NCI-H1105 treated with DMSO at 0.1 percent for 48 hours (cell line): ENCODE data around the gene SREBF1.

Experiments used
- DNase-seq: peaks from one replicate; lab custom pipeline; 2025; lab: John Stamatoyannopoulos, UW

Gene SREBF1

DNA sequence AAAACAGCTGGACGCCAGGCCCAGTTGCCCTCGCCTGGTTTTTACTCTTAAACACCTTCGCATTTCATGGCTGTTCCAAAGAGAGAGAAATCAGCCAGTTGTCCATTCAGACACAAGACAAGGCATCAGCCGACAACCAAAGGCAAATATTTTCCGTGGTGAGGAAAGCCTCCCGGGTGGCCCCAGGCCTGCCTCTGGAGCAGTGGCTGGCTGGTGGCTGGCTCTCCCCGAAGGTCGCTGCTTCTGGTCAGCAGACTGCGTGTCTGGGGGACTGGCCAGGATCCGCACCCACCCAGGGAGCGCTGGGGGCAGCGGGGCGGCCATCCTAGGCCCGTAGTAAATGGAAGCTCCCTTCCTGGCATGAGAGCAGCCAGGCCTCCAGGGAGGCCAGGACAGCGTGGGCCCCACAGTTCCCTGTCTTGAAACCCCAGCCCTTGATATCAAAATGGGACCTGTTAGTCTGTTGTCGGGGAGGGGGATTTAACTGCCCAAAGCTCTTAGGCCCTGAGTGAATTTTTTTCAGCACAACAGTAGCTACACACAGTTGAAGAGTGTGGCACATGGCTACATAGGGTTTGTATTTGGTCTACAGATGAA is 57.7 kb downstream of the SREBF1 start:
- no peak for DNase-seq

DNA sequence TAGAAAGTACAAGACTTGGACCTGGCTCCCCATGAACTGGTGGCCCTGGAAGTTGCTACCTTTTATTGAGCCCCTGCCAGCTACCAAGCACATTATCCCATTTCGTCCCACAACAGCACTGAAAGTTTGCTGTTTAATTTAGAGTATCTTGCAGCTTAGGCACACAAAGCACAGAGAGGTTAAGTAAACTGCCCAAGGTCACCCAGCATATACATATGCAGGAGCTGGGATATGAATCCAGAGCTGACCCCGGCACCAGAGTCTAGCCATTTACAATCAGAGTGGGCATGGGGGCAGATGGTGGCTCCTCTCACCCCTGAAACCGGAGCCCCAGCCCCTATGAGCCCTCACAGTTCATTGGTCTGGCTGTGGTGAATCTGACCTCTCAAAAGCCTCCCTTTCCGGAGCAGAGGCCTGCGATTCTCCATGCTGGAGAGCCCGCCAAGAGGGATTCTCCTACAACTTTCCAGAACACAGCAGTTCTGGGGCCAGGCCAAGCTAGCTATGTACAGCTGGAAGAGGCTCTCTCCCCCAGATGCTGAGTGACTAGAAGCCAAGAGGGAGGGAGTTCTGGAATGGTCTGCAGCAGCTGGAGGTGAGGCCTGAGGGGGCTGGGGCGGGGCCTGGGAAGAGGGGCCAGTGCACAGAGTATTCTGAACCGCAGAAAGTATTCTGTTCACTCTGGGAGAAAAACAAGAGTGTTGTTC is 58.3 kb downstream of the SREBF1 start:
- DNase-seq: no peak

DNA sequence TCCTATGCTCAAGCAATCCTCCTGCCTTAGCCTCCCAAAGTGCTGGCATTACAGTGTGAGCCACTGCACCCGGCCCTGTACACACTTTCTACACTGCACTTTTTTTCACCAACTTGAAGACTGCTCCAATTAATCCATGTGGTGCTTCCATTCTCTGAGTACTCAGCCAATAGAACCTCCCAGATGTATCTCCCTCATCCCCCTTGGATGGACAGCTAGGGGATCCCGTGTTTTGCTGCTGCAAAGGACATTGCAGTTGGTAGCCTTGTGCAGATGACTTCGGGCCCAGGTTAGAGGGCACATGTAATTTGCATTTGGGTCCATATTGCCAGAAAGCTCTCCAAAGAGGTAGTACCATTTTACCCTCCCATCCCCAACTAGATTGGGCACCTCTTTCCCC is 59.9 kb downstream of the SREBF1 start:
- DNase-seq: no peak

GRCh38 chr17:17774009-17774881 is 62.5 kb downstream of the SREBF1 start:
- DNase-seq: no peak

GRCh38 chr17:17772231-17772630 is 64.6 kb downstream of the SREBF1 start:
- no peak for DNase-seq

GRCh38 chr17:17771498-17772201 is 65.1 kb downstream of the SREBF1 start:
- DNase-seq: no peak

GRCh38 chr17:17770632-17771044 is 66.1 kb downstream of the SREBF1 start:
- DNase-seq: no peak

DNA sequence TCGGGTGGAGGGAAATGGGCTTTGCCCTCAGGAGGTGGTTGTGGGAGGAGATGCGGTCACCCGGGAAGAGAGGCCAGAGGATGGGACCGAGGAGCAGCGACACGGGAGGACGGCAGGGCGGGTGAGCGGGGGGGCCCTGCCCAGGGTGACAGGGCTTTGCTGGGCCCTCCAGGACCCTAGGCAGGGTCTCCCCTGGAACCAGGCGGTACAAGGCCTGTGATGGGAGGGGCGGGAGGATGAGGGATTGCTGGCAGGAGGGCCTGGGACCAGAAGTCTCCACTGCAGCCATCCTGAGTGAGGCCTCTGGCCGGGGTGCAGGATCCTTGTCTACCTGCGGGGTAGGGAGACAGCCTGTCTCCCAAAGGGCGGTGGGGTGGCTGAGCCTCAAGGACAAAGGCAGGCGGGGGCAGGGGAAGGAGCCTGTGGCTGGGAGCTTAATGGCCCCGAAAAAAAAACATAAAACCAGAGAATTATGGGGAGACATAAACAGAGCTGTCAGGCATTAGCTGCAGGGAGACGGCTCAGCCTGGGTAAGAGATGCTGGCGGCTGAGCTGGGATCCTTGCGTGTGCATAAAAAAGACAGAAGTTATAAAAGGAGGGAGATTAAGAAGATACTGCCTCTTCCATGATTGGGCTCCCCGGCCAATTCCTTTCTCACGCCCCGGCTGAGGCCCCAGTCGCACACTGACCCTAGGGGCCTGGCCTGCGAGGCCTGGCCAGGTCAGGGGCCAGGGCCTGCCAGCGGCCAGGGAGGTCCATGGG is 66.7 kb downstream of the SREBF1 start:
- DNase-seq: no peak

DNA sequence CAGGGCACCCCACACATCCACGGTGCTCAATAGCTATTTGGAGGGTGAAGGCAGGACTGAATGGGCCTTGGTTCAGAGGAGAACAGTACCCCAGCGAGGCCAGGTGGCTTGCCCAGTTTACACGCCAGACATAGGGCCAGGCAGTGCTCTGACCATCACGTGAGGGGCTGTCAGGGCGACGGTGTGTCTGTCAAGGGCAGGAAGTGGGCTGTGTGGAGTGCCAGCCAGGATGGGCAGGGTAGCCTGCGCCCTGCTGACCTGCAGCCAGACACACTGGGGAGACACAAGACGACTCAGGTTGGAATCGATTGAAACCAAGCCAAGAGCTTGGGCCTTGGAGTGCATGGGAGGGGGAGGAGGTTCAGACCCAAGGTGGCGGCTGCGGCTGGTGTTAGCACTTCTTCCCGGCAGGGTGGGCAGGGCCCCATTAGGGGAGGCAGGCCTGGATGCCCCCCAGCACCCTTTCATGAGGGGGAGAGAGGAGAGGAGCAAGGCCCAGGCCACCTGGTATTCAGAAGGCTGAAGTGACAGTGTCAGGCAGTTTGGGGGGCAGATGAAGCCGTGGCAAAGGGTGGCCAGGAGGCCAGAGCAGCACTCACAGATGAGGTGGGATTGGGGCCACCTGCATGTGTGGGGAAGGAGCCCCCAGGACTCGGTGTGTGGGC is 68.2 kb downstream of the SREBF1 start:
- no peak for DNase-seq

GRCh38 chr17:17767887-17768418 is 68.8 kb downstream of the SREBF1 start:
- no peak for DNase-seq

- DNase-seq: no peak
Observed at GRCh38 chr17:17767154-17767869, 69.5 kb downstream of the SREBF1 start.

DNA sequence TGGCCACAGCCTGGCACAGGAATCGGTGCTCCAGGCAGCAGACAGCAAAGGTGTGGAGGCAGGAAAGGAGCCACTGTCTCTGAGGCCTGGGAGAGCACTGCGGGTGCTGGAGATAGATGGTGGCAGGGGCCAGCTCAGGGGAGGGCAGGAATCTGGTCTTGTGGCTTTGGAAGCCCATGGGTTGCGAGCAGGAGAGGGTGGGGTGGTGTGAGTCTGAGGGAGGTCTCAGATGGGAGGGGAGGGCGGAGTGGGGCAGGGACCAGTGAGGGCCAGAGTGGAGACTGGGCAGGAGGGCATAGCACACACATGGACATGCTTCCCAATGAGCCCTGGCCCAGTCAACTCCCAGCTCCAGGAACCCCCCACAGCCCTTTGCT is 70.1 kb downstream of the SREBF1 start:
- no peak for DNase-seq

DNA sequence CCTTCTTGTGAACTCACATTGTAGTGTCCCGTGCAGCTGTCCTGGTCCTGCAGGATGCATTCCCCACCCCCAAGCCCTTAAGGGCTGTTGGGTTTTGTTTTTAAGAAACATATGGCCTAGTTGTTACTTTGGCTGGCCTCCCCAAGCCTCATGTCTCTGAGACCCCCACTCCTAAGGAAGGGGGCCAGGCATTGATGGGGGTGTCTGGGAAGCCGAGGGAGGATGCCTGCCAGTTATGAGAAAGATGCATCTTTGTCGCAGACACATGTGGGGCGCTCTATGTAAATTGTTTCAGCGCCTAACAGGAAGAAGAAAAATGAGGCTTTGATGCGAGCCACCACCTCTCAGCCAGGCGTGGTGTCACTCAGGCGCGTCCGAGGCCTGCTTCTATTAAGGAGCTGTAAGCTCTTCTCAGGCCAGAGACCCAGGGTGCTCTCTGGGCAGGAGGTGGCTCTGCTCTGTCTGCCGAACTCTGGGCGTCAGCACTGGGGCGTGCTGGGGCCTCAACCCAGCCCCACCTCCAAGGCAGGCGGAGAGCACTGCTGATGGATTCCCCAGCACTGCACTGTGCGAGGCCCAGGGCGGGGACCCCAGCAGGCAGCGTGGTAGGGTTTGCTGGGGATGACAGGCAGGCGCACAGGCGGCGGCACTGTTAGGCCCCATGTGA is 70.6 kb downstream of the SREBF1 start:
- DNase-seq: no peak

GRCh38 chr17:17765359-17766076 is 71.3 kb downstream of the SREBF1 start:
- DNase-seq: no peak

DNA sequence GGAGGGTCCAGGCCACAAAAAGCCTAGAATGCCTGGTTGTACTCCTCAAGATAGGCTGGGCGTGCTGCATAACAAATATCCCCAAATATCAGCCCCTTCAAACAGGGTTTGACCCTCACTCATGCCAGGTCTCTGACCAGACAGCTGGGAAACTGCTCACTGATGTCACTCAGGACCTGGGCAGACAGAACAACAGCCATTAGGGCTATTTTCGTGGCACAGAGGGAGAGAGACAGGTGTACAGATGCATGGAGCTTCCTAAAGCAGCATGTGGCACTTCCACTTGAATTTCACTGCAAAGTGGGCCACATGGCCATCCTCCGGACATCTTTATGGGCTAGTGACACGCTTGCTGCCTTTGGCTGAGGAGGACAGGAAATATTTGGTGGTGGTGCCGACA is 73.1 kb downstream of the SREBF1 start:
- DNase-seq: no peak

- no peak for DNase-seq
Observed at GRCh38 chr17:17763136-17763535, 73.7 kb downstream of the SREBF1 start.

GRCh38 chr17:17762744-17763105 is 74.1 kb downstream of the SREBF1 start:
- no peak for DNase-seq
